H1 (cell line): ENCODE results near the gene PPP3R2. TPM values are rescaled to one million over a fixed set of nuclear protein-coding genes. Genes with fewer than 3 reads are reported as not detected.

Experiments used
- KDM1A ChIP-seq: fragments of 200-600, 300-600 bp; sonication (generic); IDR thresholded peaks from 2 replicates; pipeline ENCODE4 v1.7.1; 2016; ENCODE audit warnings: mild to moderate bottlenecking, low read length, borderline replicate concordance
- TCF12 ChIP-seq: IDR thresholded peaks from 2 replicates; pipeline ENCODE4 v1.6.1; 2011; ENCODE audit warnings: low read depth, mild to moderate bottlenecking, low read length
- polyA plus RNA-seq, 7 experiments: library from polyadenylated mRNA; depleted of rRNA in 3 of 7; stranded (reverse) in 5 of 7; unstranded in 2 of 7; fragments of >200 nt in 5 of 7; fragments of 200-250 nt in 2 of 7; gene quantifications; 1 replicate in 5 of 7; 2 replicates in 1 of 7; 4 replicates in 1 of 7; pipeline versions ENCODE4 v1.2.1 to v1.2.3, GENCODE V29; 2011 to 2013; ENCODE audit warnings: missing spikeins in 2 of 7, mixed read lengths in 2 of 7
- total RNA-seq: library from RNA; stranded (reverse); fragmentation: NEBNext Ultra II Directional; extraction: Animal tissue kit (Norgen Biotek cat#: 25700); gene quantifications from 2 replicates; pipeline ENCODE4 v1.2.1, GENCODE V29; 2021
- TF ChIP-seq, protein P1 (sequence below): IDR thresholded peaks from 2 replicates; pipeline ENCODE4 v1.6.1; 2011; ENCODE audit warnings: low read length, improper control_type of control experiment
- TF ChIP-seq, protein P2 (sequence below): IDR thresholded peaks from 2 replicates; pipeline ENCODE4 v1.6.1; 2012; ENCODE audit warnings: low read length, inconsistent platforms
- TF ChIP-seq, protein P3 (sequence below): IDR thresholded peaks from 2 replicates; pipeline ENCODE4 v1.6.1; 2012; ENCODE audit warnings: inconsistent platforms

PPP3R2 gene
- total and polyA plus RNA-seq, 2 of the 8 experiments (the other 6 are each of a cell fraction or from before 2014, with no cell fraction given), result not detected

DNA sequence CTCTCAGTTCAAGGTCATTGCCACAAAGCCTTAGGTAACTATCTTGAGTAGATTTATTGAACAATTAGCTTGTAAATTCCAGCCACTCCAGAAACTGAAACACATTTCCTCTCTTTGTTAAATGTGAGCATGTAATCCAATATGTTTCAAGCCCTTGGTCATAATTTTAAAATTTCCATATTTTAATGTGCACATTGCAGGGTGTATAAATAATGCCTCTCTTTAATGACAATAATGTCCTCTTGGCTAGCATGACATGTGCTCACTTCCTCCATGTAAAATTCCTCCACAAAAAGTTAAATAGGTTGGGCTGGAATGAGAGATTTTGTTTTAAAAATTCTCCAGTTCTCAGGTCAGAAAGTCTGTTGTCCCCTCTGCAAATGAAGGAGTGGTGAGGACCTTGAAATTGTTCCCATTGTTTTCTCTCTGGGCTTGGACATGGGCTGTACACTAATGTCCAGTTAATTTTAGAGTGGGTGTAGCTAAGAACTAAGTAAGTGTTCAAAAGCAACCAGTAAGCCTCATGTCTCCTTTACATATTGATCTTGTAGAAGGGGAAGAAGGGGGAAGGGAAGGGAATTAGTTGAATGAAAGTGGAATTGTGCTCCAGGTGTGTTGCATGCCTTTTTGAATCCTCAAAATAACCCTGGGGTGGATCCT, 2.9 kb downstream of the PPP3R2 start (continued):
- TF ChIP-seq, protein P1, sequence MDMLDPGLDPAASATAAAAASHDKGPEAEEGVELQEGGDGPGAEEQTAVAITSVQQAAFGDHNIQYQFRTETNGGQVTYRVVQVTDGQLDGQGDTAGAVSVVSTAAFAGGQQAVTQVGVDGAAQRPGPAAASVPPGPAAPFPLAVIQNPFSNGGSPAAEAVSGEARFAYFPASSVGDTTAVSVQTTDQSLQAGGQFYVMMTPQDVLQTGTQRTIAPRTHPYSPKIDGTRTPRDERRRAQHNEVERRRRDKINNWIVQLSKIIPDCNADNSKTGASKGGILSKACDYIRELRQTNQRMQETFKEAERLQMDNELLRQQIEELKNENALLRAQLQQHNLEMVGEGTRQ, result no peak
- TF ChIP-seq TCF12, result no peak
- TF ChIP-seq, protein P2, sequence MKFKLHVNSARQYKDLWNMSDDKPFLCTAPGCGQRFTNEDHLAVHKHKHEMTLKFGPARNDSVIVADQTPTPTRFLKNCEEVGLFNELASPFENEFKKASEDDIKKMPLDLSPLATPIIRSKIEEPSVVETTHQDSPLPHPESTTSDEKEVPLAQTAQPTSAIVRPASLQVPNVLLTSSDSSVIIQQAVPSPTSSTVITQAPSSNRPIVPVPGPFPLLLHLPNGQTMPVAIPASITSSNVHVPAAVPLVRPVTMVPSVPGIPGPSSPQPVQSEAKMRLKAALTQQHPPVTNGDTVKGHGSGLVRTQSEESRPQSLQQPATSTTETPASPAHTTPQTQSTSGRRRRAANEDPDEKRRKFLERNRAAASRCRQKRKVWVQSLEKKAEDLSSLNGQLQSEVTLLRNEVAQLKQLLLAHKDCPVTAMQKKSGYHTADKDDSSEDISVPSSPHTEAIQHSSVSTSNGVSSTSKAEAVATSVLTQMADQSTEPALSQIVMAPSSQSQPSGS, result no peak
- no peak for TF ChIP-seq KDM1A
- TF ChIP-seq, protein P3, sequence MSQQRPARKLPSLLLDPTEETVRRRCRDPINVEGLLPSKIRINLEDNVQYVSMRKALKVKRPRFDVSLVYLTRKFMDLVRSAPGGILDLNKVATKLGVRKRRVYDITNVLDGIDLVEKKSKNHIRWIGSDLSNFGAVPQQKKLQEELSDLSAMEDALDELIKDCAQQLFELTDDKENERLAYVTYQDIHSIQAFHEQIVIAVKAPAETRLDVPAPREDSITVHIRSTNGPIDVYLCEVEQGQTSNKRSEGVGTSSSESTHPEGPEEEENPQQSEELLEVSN, result no peak
